MM.1S (cell line): ENCODE results near the gene AIP.

Experiments
- DNase-seq: peaks from one replicate; pipeline ENCODE4 v3.0.0-alpha.2; 2015
- H2AFZ ChIP-seq: fragments of 300-600 bp; sonication (generic); 2 replicates; pipeline ENCODE4 v1.6.0; 2016; ENCODE audit warnings: antibody characterized with exemption, low read length
- H3F3A ChIP-seq: fragments of 300-600 bp; sonication (generic); 2 replicates; pipeline ENCODE4 v1.6.1; 2016; ENCODE audit warnings: mild to moderate bottlenecking, antibody characterized with exemption, low read length, moderate library complexity, mixed read lengths; ENCODE audit not compliant: insufficient read depth
- H3K27ac ChIP-seq: fragments of 300-600 bp; sonication (generic); 2 replicates; pipeline ENCODE4 v1.5.1; 2016; ENCODE audit warnings: mild to moderate bottlenecking, low read length
- H3K27me3 ChIP-seq: fragments of 300-600 bp; sonication (generic); replicated peaks from 2 replicates; pipeline ENCODE4 v1.6.0; 2016; ENCODE audit warnings: low read length; ENCODE audit not compliant: insufficient read depth
- H3K36me3 ChIP-seq: fragments of 300-600 bp; sonication (generic); replicated peaks from 2 replicates; pipeline ENCODE4 v1.6.1; 2016; ENCODE audit warnings: mild to moderate bottlenecking, low read length, mixed read lengths; ENCODE audit not compliant: insufficient read depth
- H3K4me1 ChIP-seq: fragments of 300-600 bp; sonication (generic); 2 replicates; pipeline ENCODE4 v1.6.1; 2016; ENCODE audit warnings: low read length, mixed read lengths
- H3K4me2 ChIP-seq: fragments of 300-600 bp; sonication (generic); 2 replicates; pipeline ENCODE4 v1.6.0; 2016; ENCODE audit warnings: low read depth, low read length
- H3K4me3 ChIP-seq: fragments of 300-600 bp; sonication (generic); 2 replicates; pipeline ENCODE4 v1.5.1; 2016; ENCODE audit warnings: low read length, mixed read lengths
- H3K79me2 ChIP-seq: fragments of 300-600 bp; sonication (generic); 2 replicates; pipeline ENCODE4 v1.6.1; 2016; ENCODE audit warnings: mixed run types, low read length, mixed read lengths
- H3K9ac ChIP-seq: fragments of 300-600 bp; sonication (generic); 2 replicates; pipeline ENCODE4 v1.6.1; 2016; ENCODE audit warnings: low read length, mixed read lengths
- H3K9me2 ChIP-seq: fragments of 300-600 bp; sonication (generic); replicated peaks from 2 replicates; pipeline ENCODE4 v1.6.1; 2016; ENCODE audit warnings: mild to moderate bottlenecking, low read length, mixed read lengths; ENCODE audit not compliant: insufficient read depth
- H3K9me3 ChIP-seq: fragments of 300-600 bp; sonication (generic); replicated peaks from 2 replicates; pipeline ENCODE4 v1.6.1; 2016; ENCODE audit warnings: mild to moderate bottlenecking, low read length, mixed read lengths; ENCODE audit not compliant: insufficient read depth
- H4K20me1 ChIP-seq: fragments of 300-600 bp; sonication (generic); 2 replicates; pipeline ENCODE4 v1.6.1; 2016; ENCODE audit warnings: mild to moderate bottlenecking, low read length, moderate library complexity, mixed read lengths; ENCODE audit not compliant: insufficient read depth
- EZH2 ChIP-seq: fragments of 300-600 bp; sonication (generic); optimal IDR thresholded peaks from 2 replicates; pipeline ENCODE3; 2017; ENCODE audit warnings: low read depth, mild to moderate bottlenecking, antibody characterized with exemption, low read length, mixed read lengths
- EZH2phosphoT487 ChIP-seq: fragments of 300-600 bp; sonication (generic); IDR thresholded peaks from 2 replicates; pipeline ENCODE4 v1.6.1; 2018; ENCODE audit warnings: antibody characterized with exemption, low read length
- TF ChIP-seq, protein P1 (sequence below): fragments of 300-600 bp; sonication (generic); IDR thresholded peaks from 2 replicates; pipeline ENCODE4 v1.5.1; 2016; ENCODE audit warnings: antibody characterized with exemption, low read length, mixed read lengths

Gene AIP

DNA sequence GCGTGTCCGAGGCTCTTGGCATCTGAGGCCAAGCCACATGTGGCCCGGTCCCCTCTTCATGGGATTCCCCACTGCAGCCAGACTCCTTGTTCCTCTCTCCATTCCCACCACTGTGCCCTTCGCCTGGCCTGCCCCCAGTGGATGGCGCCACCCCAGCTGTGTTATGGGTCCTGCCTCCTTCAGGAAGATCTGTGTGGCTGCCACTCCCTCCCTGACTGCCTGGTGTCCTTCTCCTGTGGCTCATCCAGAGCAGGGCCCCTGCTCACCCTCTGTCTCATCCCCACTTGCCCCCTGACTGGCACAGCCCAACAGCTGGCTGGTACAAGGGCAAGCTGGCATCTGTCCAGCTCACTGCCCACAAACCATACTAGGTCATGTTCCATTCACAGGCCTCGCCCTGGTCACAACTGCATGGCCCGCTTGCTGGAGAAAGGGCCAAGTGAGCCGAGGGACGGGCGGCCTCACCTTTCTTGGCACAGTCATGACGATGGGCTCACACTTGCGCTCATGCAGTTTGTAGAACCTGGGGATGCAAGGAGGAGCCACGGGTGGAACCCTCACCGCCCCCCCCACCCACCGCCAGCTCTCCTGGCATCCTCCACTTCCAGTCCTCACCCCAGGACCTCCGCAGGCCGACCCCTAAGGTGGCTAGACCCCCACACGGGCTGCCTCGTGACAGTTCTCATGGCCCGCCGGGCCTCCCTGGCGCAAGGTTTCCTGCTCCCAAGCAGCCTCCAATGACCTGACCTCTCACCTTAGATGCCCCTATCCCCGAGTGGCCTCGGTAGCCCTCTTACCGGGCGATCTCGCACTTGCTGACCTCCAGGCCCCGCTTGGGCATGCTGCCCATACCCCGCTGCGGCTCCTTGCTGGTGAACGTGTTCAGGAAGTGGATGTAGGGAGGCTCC, 43.3 kb upstream of the AIP start:
- Histone ChIP-seq H3K9ac (no peak overlapping the region), H4K20me1 (no peaks in the 10 kb centered on the region), H3K4me1 (peaks cover 4% of the 10 kb centered on the region; the same call in 1 of the 2 replicates), H3K4me2 (no peak overlapping the region), H3K4me3 (no peak overlapping the region), H3K9me3 (no peaks in the 10 kb centered on the region), H3K36me3 (no peaks in the 10 kb centered on the region), H3K27ac (no peak overlapping the region), H3K27me3 (no peaks in the 10 kb centered on the region), H3K9me2 (no peaks in the 10 kb centered on the region), H3K79me2 (no peaks in the 10 kb centered on the region), H3F3A (no peaks in the 10 kb centered on the region), H2AFZ (no peak overlapping the region)
- no peak for DNase-seq
- TF ChIP-seq, protein P1, sequence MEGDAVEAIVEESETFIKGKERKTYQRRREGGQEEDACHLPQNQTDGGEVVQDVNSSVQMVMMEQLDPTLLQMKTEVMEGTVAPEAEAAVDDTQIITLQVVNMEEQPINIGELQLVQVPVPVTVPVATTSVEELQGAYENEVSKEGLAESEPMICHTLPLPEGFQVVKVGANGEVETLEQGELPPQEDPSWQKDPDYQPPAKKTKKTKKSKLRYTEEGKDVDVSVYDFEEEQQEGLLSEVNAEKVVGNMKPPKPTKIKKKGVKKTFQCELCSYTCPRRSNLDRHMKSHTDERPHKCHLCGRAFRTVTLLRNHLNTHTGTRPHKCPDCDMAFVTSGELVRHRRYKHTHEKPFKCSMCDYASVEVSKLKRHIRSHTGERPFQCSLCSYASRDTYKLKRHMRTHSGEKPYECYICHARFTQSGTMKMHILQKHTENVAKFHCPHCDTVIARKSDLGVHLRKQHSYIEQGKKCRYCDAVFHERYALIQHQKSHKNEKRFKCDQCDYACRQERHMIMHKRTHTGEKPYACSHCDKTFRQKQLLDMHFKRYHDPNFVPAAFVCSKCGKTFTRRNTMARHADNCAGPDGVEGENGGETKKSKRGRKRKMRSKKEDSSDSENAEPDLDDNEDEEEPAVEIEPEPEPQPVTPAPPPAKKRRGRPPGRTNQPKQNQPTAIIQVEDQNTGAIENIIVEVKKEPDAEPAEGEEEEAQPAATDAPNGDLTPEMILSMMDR: peak; percentile 19
- TF ChIP-seq EZH2phosphoT487 (no peak), EZH2 (no peak)

DNA sequence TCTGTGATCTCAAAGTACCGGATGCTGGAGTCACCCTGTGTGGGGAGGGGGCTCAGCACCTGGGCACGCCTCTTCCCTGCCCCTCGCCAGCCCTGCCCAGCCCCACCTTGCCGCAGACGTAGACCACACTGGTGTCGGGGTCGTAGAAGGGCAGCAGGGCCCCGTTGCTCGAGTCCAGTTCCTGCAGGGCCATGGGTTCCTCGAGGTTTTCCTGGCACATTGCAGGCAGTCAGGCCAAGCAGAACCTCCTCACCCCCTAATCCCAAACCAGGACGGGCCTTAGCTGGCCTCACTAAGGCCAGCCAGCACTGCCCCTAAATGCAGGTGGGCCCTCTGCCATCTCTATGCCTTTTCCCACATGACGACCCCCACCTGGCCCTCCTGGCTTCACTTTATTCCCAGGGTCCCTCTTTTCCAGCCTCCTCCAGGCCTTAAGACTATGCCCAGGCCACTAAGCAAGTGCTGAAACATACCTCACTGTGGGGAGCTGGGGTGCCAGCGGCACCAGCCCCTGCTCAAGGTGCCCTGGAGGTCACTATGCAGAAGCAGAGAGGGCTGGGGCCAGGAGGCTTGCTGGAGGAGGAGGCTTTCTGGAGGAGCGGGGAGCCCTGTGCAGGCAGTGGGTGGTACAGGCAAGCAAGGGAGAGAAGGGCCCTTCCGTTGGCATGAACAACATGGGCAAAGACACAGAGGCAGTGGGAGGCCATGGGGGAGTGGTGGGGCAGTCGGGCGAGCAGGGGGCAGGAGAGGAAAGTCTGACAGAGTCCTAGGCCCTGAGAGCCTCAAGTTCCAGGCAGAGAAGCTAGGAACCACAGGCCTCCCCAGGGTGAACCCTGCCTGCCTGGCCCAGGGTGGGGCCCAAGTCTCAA, 42.4 kb upstream of the AIP start:
- Histone ChIP-seq H3K79me2 (no peaks in the 10 kb centered on the region), H3K36me3 (no peaks in the 10 kb centered on the region), H3K4me1 (peaks cover 4% of the 10 kb centered on the region; the same call in 1 of the 2 replicates), H3K4me3 (no peak overlapping the region), H3K27me3 (no peaks in the 10 kb centered on the region), H3K27ac (no peak overlapping the region), H4K20me1 (no peaks in the 10 kb centered on the region), H2AFZ (no peak overlapping the region), H3K4me2 (no peak overlapping the region), H3F3A (no peaks in the 10 kb centered on the region), H3K9me3 (no peaks in the 10 kb centered on the region), H3K9me2 (no peaks in the 10 kb centered on the region), H3K9ac (no peak overlapping the region)
- no peak for DNase-seq
- TF ChIP-seq EZH2phosphoT487: no peak
- TF ChIP-seq, protein P1: no peak
- TF ChIP-seq EZH2: no peak

DNA sequence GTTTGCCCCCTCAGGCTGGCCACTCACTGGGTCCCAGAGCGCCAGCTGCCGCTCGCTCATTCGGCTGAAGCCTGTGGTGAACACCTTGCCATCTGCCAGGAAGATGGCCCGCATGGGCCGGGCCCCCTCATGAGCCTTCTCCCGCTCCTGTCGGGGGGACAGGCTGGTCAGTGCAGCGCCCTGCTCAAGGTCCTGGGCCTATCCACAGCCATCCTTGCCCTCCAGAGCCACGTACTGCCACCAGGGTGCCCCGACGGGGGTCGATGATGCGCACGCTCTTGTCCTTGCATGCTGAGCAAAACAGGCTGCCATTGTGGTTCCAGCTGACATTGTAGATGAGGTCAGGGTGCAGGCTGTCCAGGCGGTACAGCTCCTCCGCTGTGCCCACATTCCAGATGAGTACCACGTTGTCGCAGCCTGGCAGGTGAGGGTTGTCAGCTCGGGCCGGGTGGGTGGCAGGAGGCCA, 41.7 kb upstream of the AIP start:
- no peak overlapping the region for H3K9ac ChIP-seq
- H3K79me2 ChIP-seq: no peaks in the 10 kb centered on the region
- H3K27ac ChIP-seq: no peak overlapping the region
- H3K4me1 ChIP-seq: peaks cover 4% of the 10 kb centered on the region; the same call in 1 of the 2 replicates
- H3F3A ChIP-seq: no peaks in the 10 kb centered on the region
- H3K9me3 ChIP-seq: no peaks in the 10 kb centered on the region
- DNase-seq: no peak
- no peak overlapping the region for H3K4me2 ChIP-seq
- no peaks in the 10 kb centered on the region for H3K36me3 ChIP-seq
- no peak overlapping the region for H3K4me3 ChIP-seq
- H4K20me1 ChIP-seq: no peaks in the 10 kb centered on the region
- no peaks in the 10 kb centered on the region for H3K27me3 ChIP-seq
- TF ChIP-seq EZH2: no peak
- TF ChIP-seq, protein P1: no peak
- TF ChIP-seq EZH2phosphoT487: no peak
- no peaks in the 10 kb centered on the region for H3K9me2 ChIP-seq
- no peak overlapping the region for H2AFZ ChIP-seq
